Trophoblast cell (in vitro differentiated cells and primary cell): ENCODE data around the gene IL20RB.

ENCODE experiments used
- DNase-seq, 2 donors: peaks; one replicate each; pipeline ENCODE4 v3.0.0-alpha.2; 2016
- H2AFZ ChIP-seq: 2 replicates; pipeline ENCODE4 v1.6.1; 2013; ENCODE audit warnings: low read length, moderate library complexity, mild to moderate bottlenecking; ENCODE audit not compliant: insufficient read depth, poor library complexity
- H2AK5ac ChIP-seq: 2 replicates; pipeline ENCODE4 v1.6.1; 2013; ENCODE audit warnings: mild to moderate bottlenecking, low read length
- H2BK120ac ChIP-seq: 2 replicates; pipeline ENCODE4 v1.6.1; 2013; ENCODE audit warnings: low read length, mild to moderate bottlenecking, moderate library complexity; ENCODE audit not compliant: insufficient read depth, poor library complexity
- H2BK12ac ChIP-seq: 2 replicates; pipeline ENCODE4 v1.6.1; 2013; ENCODE audit warnings: mild to moderate bottlenecking, low read length, moderate library complexity
- H2BK5ac ChIP-seq: 2 replicates; pipeline ENCODE4 v1.6.1; 2013; ENCODE audit warnings: low read length, low read depth, moderate library complexity, mild to moderate bottlenecking; ENCODE audit not compliant: poor library complexity
- H3K14ac ChIP-seq: 2 replicates; pipeline ENCODE4 v1.6.1; 2013; ENCODE audit warnings: mild to moderate bottlenecking, low read length
- H3K18ac ChIP-seq: 2 replicates; pipeline ENCODE4 v1.6.1; 2013; ENCODE audit warnings: mild to moderate bottlenecking, low read length
- H3K23ac ChIP-seq: 2 replicates; pipeline ENCODE4 v1.6.1; 2013; ENCODE audit warnings: low read length
- H3K27ac ChIP-seq: 2 replicates; pipeline ENCODE4 v1.5.1; 2013; ENCODE audit warnings: low read depth, mild to moderate bottlenecking, inconsistent platforms, low read length, moderate library complexity
- H3K27me3 ChIP-seq: 2 replicates; pipeline ENCODE4 v1.6.1; 2013; ENCODE audit warnings: inconsistent platforms, mild to moderate bottlenecking, low read length, moderate library complexity; ENCODE audit not compliant: insufficient read depth
- H3K36me3 ChIP-seq, 2 experiments: 1 replicate in 1 of 2; 2 replicates in 1 of 2; pipeline ENCODE4 v1.6.1; 2013; ENCODE audit warnings: low read length in 2 of 2, mild to moderate bottlenecking in 2 of 2, moderate library complexity in 1 of 2; ENCODE audit not compliant: insufficient read depth in 2 of 2, control insufficient read depth in 1 of 2
- H3K4ac ChIP-seq: 2 replicates; pipeline ENCODE4 v1.6.1; 2013; ENCODE audit warnings: low read depth, mild to moderate bottlenecking, low read length, moderate library complexity
- H3K4me1 ChIP-seq, 2 experiments: 1 replicate in 1 of 2; 2 replicates in 1 of 2; pipeline ENCODE4 v1.6.1; 2013; ENCODE audit warnings: low read length in 2 of 2, mild to moderate bottlenecking in 2 of 2, moderate library complexity in 1 of 2; ENCODE audit not compliant: insufficient read depth in 2 of 2, control insufficient read depth in 1 of 2
- H3K4me2 ChIP-seq: 2 replicates; pipeline ENCODE4 v1.6.1; 2013; ENCODE audit warnings: inconsistent platforms, mild to moderate bottlenecking, low read length, moderate library complexity
- H3K4me3 ChIP-seq: 2 replicates; pipeline ENCODE4 v1.5.1; 2013; ENCODE audit warnings: mild to moderate bottlenecking, low read depth, low read length, inconsistent platforms
- H3K79me1 ChIP-seq: one replicate; pipeline ENCODE4 v1.6.1; 2013; ENCODE audit warnings: low read length
- H3K79me2 ChIP-seq: 2 replicates; pipeline ENCODE4 v1.6.1; 2013; ENCODE audit warnings: low read length, mild to moderate bottlenecking; ENCODE audit not compliant: control insufficient read depth, insufficient read depth, poor library complexity
- H3K9ac ChIP-seq: 2 replicates; pipeline ENCODE4 v1.6.1; 2013; ENCODE audit warnings: mild to moderate bottlenecking, low read length
- H3K9me3 ChIP-seq: 2 replicates; pipeline ENCODE4 v1.6.1; 2013; ENCODE audit warnings: low read depth, mild to moderate bottlenecking, control low read depth, inconsistent platforms, low read length; ENCODE audit not compliant: insufficient read depth
- H4K12ac ChIP-seq: 2 replicates; pipeline ENCODE4 v1.6.1; 2013; ENCODE audit warnings: low read depth, mild to moderate bottlenecking, low read length, moderate library complexity
- H4K8ac ChIP-seq: 2 replicates; pipeline ENCODE4 v1.6.1; 2013; ENCODE audit warnings: low read depth, mild to moderate bottlenecking, low read length, moderate library complexity
- H4K91ac ChIP-seq: one replicate; pipeline ENCODE4 v1.6.1; 2013; ENCODE audit warnings: low read depth, mild to moderate bottlenecking, low read length, moderate library complexity
- WGBS: extraction: QIAGEN DNeasy Blood & Tissue Kit; methylation state at CpG from one replicate; pipeline ENCODE4 v1.1.7; 2013; ENCODE audit warnings: missing lambda C conversion rate; ENCODE audit not compliant: insufficient read length, insufficient coverage; ENCODE audit errors: extremely low coverage; 5-methylcytosine and 5-hydroxymethylcytosine counted together

The IL20RB gene

GRCh38 chr3:136943436-136943835 lies 14.3 kb upstream of the IL20RB start:
- H3K4me1 ChIP-seq: peaks cover 6% of the 10 kb centered on the region in 2 experiments
- no CpG with 5 or more reads among the region's 3 CpGs for WGBS
- no peak overlapping the region for H3K23ac ChIP-seq
- H3K79me2 ChIP-seq: no peaks in the 10 kb centered on the region
- no peak overlapping the region for H4K12ac ChIP-seq
- H2AFZ ChIP-seq: no peak overlapping the region
- H3K4me2 ChIP-seq: no peak overlapping the region
- peaks cover 0 to 3% of the 10 kb centered on the region in 2 experiments for H3K36me3 ChIP-seq
- H2BK12ac ChIP-seq: no peak overlapping the region
- H3K14ac ChIP-seq: no peak overlapping the region
- H4K8ac ChIP-seq: no peak overlapping the region
- H2BK5ac ChIP-seq: no peak overlapping the region
- no peak overlapping the region for H3K4me3 ChIP-seq
- no peak overlapping the region for H3K27ac ChIP-seq
- no peak overlapping the region for H3K4ac ChIP-seq
- H3K9ac ChIP-seq: no peak overlapping the region
- peak in 1 of 2 donors; percentile 30 for DNase-seq
- H2BK120ac ChIP-seq: no peak overlapping the region
- H3K27me3 ChIP-seq: no peaks in the 10 kb centered on the region
- no peaks in the 10 kb centered on the region for H3K79me1 ChIP-seq
- no peak overlapping the region for H2AK5ac ChIP-seq
- no peak overlapping the region for H4K91ac ChIP-seq
- no peaks in the 10 kb centered on the region for H3K9me3 ChIP-seq
- H3K18ac ChIP-seq: no peak overlapping the region

GRCh38 chr3:136946978-136947377 lies 10.8 kb upstream of the IL20RB start:
- Histone ChIP-seq H4K8ac (no peak overlapping the region), H3K23ac (no peak overlapping the region), H3K4me3 (no peak overlapping the region), H2BK5ac (no peak overlapping the region), H3K79me2 (no peaks in the 10 kb centered on the region), H3K9ac (no peak overlapping the region), H4K91ac (no peak overlapping the region), H4K12ac (no peak overlapping the region), H3K4me1 (peaks cover 6% of the 10 kb centered on the region in 2 experiments), H3K79me1 (no peaks in the 10 kb centered on the region), H2AK5ac (no peak overlapping the region), H3K4me2 (no peak overlapping the region), H3K4ac (no peak overlapping the region), H3K14ac (no peak overlapping the region), H2BK120ac (no peak overlapping the region), H3K27ac (no peak overlapping the region), H2AFZ (no peak overlapping the region), H3K9me3 (no peaks in the 10 kb centered on the region), H3K27me3 (no peaks in the 10 kb centered on the region), H2BK12ac (no peak overlapping the region), H3K36me3 (peaks cover 0 to 3% of the 10 kb centered on the region in 2 experiments), H3K18ac (no peak overlapping the region)
- DNase-seq: no peak
- no CpG with 5 or more reads among the region's 1 CpG for WGBS

- H3K79me1 ChIP-seq: no peaks in the 10 kb centered on the region
- no peak overlapping the region for H3K27ac ChIP-seq
- no peak overlapping the region for H4K8ac ChIP-seq
- H2AFZ ChIP-seq: no peak overlapping the region
- no peak overlapping the region for H3K4me3 ChIP-seq
- H2AK5ac ChIP-seq: no peak overlapping the region
- no peaks in the 10 kb centered on the region for H3K27me3 ChIP-seq
- H3K9me3 ChIP-seq: no peaks in the 10 kb centered on the region
- no peak overlapping the region for H3K9ac ChIP-seq
- H3K14ac ChIP-seq: no peak overlapping the region
- H3K4me2 ChIP-seq: no peak overlapping the region
- no peak overlapping the region for H2BK12ac ChIP-seq
- no peak overlapping the region for H2BK5ac ChIP-seq
- no peak for DNase-seq
- H3K4me1 ChIP-seq: peaks cover 4 to 5% of the 10 kb centered on the region in 2 experiments
- no peak overlapping the region for H4K12ac ChIP-seq
- H3K79me2 ChIP-seq: no peaks in the 10 kb centered on the region
- no peak overlapping the region for H4K91ac ChIP-seq
- no peak overlapping the region for H3K18ac ChIP-seq
- H3K4ac ChIP-seq: no peak overlapping the region
- no peak overlapping the region for H3K23ac ChIP-seq
- H2BK120ac ChIP-seq: no peak overlapping the region
- peaks cover 0 to 3% of the 10 kb centered on the region in 2 experiments for H3K36me3 ChIP-seq
- no CpG with 5 or more reads among the region's 2 CpGs for WGBS
Measured at GRCh38 chr3:136947477-136947876, 10.3 kb upstream of the IL20RB start.

DNA sequence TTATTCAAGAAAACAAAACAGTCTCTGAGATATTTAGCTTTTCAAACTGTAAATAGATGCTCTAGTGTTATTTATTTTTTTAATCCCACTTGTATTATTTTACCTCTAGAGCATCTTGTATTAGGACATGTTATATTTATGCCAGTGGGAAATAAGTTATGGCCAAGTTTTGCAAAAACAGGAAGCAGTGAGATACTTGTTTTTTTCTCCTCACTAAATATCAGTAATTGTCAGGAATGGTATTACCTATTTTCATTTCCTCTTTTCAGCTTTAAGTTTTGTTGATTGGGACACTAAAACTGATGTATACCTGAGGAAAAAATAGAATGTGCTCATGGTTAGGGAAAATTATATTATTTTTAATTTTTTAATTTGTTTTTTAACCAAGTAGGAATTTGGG lies 8.6 kb upstream of the IL20RB start:
- Histone ChIP-seq H4K12ac (no peak overlapping the region), H3K79me2 (no peaks in the 10 kb centered on the region), H4K8ac (no peak overlapping the region)

More for the DNA sequence above, 8.6 kb upstream of the IL20RB start:
- Histone ChIP-seq H3K18ac (no peak overlapping the region), H3K4me3 (no peak overlapping the region), H3K4ac (no peak overlapping the region), H3K4me1 (no peaks in the 10 kb centered on the region), H2BK12ac (no peak overlapping the region), H2AK5ac (no peak overlapping the region), H3K9me3 (no peaks in the 10 kb centered on the region), H4K91ac (no peak overlapping the region), H3K14ac (no peak overlapping the region), H3K36me3 (peaks cover 0 to 3% of the 10 kb centered on the region in 2 experiments), H3K27me3 (no peaks in the 10 kb centered on the region), H3K27ac (no peak overlapping the region), H2BK5ac (no peak overlapping the region), H3K23ac (no peak overlapping the region), H3K9ac (no peak overlapping the region), H2AFZ (no peak overlapping the region), H3K79me1 (no peaks in the 10 kb centered on the region), H2BK120ac (no peak overlapping the region), H3K4me2 (no peak overlapping the region)
- no peak for DNase-seq
